ENCODE data around the gene GIMAP5. TPM values are rescaled to one million over a fixed set of nuclear protein-coding genes. Genes with fewer than 3 reads are reported as not detected.

Gene GIMAP5
- total and polyA plus RNA-seq, 2 of the 13 experiments (the other 11 are each of a cell fraction or from before 2014, with no cell fraction given): not detected

GRCh38 chr7:150727381-150727780 lies 9.8 kb upstream of the GIMAP5 start (continued):
- TF ChIP-seq, protein P1, sequence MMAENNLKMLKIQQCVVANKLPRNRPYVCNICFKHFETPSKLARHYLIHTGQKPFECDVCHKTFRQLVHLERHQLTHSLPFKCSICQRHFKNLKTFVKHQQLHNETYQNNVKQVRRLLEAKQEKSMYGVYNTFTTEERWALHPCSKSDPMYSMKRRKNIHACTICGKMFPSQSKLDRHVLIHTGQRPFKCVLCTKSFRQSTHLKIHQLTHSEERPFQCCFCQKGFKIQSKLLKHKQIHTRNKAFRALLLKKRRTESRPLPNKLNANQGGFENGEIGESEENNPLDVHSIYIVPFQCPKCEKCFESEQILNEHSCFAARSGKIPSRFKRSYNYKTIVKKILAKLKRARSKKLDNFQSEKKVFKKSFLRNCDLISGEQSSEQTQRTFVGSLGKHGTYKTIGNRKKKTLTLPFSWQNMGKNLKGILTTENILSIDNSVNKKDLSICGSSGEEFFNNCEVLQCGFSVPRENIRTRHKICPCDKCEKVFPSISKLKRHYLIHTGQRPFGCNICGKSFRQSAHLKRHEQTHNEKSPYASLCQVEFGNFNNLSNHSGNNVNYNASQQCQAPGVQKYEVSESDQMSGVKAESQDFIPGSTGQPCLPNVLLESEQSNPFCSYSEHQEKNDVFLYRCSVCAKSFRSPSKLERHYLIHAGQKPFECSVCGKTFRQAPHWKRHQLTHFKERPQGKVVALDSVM (CRISPR knock-in tag; IDR thresholded peaks at IDR 0.05): no peak
- TF ChIP-seq KLF16 (CRISPR knock-in tag; IDR thresholded peaks at IDR 0.05) (no peak), ZNF326 (CRISPR knock-in tag; IDR thresholded peaks at IDR 0.05; ENCODE audit: borderline replicate concordance) (no peak), IRF2 (CRISPR knock-in tag; IDR thresholded peaks at IDR 0.05) (0 out of 2 replicates have a peak, but pooled peaks have one; percentile 47), ZNF891 (CRISPR knock-in tag; IDR thresholded peaks at IDR 0.05) (no peak), GTF3A (CRISPR knock-in tag; conservative IDR thresholded peaks at IDR 0.05) (no peak), ZNF569 (CRISPR knock-in tag; IDR thresholded peaks at IDR 0.05; ENCODE audit: borderline replicate concordance) (no peak), AHR (CRISPR knock-in tag; IDR thresholded peaks at IDR 0.05) (no peak), CHCHD3 (CRISPR knock-in tag; IDR thresholded peaks at IDR 0.05) (no peak), FOXO4 (CRISPR knock-in tag; conservative IDR thresholded peaks at IDR 0.05) (no peak), ZNF713 (CRISPR knock-in tag; IDR thresholded peaks at IDR 0.05) (no peak), DPF2 (CRISPR knock-in tag; IDR thresholded peaks at IDR 0.05; ENCODE audit: borderline replicate concordance, low read depth) (no peak), SETDB1 (CRISPR knock-in tag; IDR thresholded peaks at IDR 0.05; ENCODE audit: borderline replicate concordance) (no peak), TCF12 (IDR thresholded peaks at IDR 0.05) (no peak), TCF12 (CRISPR knock-in tag; IDR thresholded peaks at IDR 0.05) (no peak), NPAS2 (CRISPR knock-in tag; IDR thresholded peaks at IDR 0.05; ENCODE audit: borderline replicate concordance) (no peak), ZNF296 (CRISPR knock-in tag; conservative IDR thresholded peaks at IDR 0.05) (no peak), DMAP1 (CRISPR knock-in tag; IDR thresholded peaks at IDR 0.05) (no peak), ZSCAN21 (CRISPR knock-in tag; IDR thresholded peaks at IDR 0.05; ENCODE audit: borderline replicate concordance) (no peak), PHF21A (CRISPR knock-in tag; IDR thresholded peaks at IDR 0.05) (no peak), NR3C1 (CRISPR knock-in tag; IDR thresholded peaks at IDR 0.05) (no peak)
- TF ChIP-seq, protein P2, sequence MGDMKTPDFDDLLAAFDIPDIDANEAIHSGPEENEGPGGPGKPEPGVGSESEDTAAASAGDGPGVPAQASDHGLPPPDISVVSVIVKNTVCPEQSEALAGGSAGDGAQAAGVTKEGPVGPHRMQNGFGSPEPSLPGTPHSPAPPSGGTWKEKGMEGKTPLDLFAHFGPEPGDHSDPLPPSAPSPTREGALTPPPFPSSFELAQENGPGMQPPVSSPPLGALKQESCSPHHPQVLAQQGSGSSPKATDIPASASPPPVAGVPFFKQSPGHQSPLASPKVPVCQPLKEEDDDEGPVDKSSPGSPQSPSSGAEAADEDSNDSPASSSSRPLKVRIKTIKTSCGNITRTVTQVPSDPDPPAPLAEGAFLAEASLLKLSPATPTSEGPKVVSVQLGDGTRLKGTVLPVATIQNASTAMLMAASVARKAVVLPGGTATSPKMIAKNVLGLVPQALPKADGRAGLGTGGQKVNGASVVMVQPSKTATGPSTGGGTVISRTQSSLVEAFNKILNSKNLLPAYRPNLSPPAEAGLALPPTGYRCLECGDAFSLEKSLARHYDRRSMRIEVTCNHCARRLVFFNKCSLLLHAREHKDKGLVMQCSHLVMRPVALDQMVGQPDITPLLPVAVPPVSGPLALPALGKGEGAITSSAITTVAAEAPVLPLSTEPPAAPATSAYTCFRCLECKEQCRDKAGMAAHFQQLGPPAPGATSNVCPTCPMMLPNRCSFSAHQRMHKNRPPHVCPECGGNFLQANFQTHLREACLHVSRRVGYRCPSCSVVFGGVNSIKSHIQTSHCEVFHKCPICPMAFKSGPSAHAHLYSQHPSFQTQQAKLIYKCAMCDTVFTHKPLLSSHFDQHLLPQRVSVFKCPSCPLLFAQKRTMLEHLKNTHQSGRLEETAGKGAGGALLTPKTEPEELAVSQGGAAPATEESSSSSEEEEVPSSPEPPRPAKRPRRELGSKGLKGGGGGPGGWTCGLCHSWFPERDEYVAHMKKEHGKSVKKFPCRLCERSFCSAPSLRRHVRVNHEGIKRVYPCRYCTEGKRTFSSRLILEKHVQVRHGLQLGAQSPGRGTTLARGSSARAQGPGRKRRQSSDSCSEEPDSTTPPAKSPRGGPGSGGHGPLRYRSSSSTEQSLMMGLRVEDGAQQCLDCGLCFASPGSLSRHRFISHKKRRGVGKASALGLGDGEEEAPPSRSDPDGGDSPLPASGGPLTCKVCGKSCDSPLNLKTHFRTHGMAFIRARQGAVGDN (CRISPR knock-in tag; IDR thresholded peaks at IDR 0.05): no peak
- TF ChIP-seq, protein P3, sequence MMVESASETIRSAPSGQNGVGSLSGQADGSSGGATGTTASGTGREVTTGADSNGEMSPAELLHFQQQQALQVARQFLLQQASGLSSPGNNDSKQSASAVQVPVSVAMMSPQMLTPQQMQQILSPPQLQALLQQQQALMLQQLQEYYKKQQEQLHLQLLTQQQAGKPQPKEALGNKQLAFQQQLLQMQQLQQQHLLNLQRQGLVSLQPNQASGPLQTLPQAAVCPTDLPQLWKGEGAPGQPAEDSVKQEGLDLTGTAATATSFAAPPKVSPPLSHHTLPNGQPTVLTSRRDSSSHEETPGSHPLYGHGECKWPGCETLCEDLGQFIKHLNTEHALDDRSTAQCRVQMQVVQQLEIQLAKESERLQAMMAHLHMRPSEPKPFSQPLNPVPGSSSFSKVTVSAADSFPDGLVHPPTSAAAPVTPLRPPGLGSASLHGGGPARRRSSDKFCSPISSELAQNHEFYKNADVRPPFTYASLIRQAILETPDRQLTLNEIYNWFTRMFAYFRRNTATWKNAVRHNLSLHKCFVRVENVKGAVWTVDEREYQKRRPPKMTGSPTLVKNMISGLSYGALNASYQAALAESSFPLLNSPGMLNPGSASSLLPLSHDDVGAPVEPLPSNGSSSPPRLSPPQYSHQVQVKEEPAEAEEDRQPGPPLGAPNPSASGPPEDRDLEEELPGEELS (CRISPR knock-in tag; IDR thresholded peaks at IDR 0.05): 0 out of 2 replicates have a peak, but pooled peaks have one; percentile 19
